Suppressor macrophage treated with lipopolysaccharide for 1 hour (primary cell): ENCODE measurements around the gene BTBD18.

ENCODE experiments used
- DNase-seq, 3 donors: peaks; one replicate each; pipeline ENCODE4 v3.0.0-alpha.2; 2020 to 2022

BTBD18 gene

GRCh38 chr11:57776031-57776521 is 24.5 kb upstream of the BTBD18 start:
- DNase-seq, result no peak

- DNase-seq, result peak in 1 of 3 donors; percentile 31
Observed at GRCh38 chr11:57775491-57775890, 23.9 kb upstream of the BTBD18 start.

DNA sequence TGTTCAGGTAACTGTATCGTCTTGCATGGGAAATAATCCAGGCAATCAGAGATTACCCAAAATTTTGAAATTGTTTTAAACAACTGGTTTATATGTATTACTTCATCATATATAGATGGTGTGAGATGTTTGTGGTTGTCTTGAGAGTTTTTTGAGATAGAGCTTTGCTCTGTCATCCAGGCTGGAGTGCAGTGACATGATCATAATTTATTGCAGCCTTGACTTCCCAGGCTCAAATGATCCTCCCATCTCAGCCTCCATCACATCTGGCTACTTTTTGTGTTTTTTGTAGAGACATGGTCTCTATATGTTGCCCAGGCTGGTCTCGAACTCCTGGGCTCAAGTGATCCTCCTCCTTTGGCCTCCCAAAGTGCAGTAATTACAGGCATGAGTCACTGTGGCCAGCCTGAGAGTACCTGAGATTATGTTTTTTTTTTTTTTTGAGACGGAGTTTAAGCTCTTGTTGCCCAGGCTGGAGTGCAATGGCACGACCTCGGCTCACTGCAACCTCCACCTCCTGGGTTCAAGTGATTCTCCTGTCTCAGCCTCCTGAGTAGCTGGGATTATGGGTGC is 21.5 kb upstream of the BTBD18 start:
- no peak for DNase-seq

DNA sequence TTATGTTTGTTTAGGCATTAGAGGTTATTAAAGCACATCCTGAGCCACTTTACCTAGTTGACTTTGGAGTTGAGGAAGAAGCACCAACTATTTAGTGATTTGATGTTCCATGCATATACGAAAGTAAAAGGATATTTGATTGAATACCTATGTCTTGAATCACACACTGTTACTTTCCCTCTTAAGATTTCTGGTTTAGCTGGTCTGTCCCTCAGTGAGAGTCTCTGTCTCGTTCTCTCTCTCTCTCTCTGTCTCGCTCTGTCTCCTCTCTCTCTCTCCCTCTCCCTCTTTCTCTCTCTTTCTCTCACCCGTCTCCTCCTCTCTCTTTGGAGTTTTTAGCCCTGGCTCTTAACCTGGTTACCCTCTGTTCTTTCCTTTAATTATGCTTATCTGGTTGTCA is 20.9 kb upstream of the BTBD18 start:
- DNase-seq, result no peak

DNA sequence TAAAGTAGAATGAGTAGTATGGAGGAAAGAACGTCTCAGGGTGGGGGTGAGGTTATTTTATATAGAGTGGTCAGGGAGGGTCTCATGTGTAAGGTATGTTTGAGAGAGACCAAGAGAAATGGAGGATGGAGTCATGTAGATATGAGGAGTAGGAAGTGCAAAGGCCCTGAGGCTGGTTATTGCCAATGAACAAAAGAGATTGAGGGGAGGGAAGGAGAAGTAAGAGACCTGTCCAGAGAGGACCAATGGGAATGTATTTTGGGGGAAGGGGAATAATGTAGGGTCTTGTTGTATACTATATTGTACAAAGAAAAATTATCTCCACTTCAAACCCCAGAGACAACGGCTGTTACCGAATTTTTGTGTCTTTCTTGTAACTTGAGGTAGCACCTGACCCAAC is 19.7 kb upstream of the BTBD18 start:
- no peak for DNase-seq

- peak in 1 of 3 donors; percentile 12 for DNase-seq
Observed at GRCh38 chr11:57770793-57771192, 19.2 kb upstream of the BTBD18 start.

- DNase-seq, result no peak
Observed at GRCh38 chr11:57764972-57765371, 13.4 kb upstream of the BTBD18 start.

GRCh38 chr11:57764566-57764965 is 12.9 kb upstream of the BTBD18 start:
- DNase-seq, result no peak

- DNase-seq, result no peak
Observed at GRCh38 chr11:57764021-57764420, 12.4 kb upstream of the BTBD18 start.

- peak; percentile 17 to 37 (median 23) for DNase-seq
Observed at GRCh38 chr11:57763568-57763967, 11.9 kb upstream of the BTBD18 start.

GRCh38 chr11:57762235-57762861 is 10.7 kb upstream of the BTBD18 start:
- peak in 1 of 3 donors; percentile 17 for DNase-seq

DNA sequence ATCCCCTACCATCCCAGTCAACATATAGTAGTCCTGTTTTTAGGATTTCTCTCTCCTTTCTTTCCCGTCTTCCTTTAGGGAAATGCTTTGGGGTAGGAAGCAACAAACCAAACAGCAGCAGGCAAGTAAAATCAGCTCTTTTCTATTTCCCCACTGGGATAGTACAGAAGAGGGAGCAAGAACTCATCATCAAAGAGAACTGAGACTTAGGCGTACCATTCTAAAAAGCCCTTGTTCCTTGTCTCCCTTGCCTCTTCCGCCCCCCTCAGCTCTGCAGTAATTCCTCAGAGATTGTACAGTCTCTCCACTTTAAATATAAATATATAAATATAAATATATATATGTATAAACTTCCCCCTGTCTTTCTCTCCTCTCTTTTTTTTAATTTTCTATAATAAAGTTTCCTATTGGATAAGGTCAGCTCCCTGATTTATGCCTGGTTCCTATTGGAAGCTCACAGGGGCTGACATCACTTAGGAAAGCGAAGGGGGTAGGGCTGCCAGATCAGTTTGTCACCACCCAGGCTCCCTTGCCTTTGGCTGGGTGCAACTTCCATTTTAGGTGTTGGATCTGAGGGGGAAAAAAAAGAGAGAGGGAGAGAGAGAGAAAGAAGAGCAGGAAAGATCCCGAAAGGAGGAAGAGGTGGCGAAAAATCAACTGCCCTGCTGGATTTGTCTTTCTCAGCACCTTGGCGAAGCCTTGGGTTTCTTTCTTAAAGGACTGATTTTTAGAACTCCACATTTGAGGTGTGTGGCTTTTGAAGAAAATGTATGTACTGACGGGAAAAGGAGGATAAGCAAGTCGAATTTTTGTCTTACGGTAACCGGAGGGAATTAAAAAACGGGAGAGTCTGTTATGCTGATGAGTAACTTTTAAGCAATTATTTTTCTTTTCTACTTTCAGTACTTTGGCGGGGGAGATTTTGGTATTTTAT is 9.9 kb upstream of the BTBD18 start, which contains the start of gene CTNND1:
CTNND1 (plus strand) TSS at position 502 of the 934 bp plus-strand sequence. CDS start 29,677 bp downstream, outside the sequence.
- DNase-seq, result peak; percentile 93 to 95 (median 95)

- DNase-seq, result no peak
Observed at GRCh38 chr11:57758174-57758573, 6.6 kb upstream of the BTBD18 start.

GRCh38 chr11:57752954-57753353 is 1.3 kb upstream of the BTBD18 start:
- no peak for DNase-seq

DNA sequence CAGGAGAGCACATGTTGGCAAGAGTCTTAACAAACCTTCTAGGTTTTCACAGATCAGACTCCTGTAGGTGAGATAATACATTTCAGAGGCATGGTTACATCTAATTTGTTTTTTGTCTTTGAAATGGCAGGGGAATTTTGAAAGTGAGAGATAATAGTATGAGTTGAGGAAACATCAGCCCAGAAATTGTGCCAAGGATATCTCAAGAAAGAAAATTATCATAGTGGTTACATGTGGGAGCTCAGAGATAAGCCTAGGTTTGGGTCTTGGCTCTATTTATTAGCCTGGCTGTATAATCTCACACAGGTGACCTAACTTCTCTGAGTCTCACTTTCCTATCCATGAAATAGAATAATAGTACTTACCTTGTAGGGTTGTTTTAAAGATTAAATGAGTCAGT is 443 bp downstream of the BTBD18 start:
- no peak for DNase-seq

DNA sequence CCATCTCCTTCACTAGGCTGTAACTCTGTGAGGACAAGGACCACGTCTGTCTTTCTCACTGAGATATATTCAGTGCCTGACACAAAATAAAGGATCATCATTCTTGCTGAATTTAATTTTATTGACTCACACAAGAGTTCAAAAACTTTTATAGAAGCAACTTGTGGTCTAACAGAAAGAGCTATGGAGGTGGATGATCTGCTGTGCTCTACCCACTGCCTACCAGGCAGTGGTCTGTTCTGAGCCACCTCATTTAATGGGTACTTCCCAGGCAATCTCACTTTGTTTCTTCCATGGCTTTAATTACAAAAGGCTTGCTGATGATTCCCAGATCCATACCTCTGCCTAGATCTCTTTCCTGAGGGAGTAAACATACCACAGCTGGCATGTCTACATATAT is 4.7 kb downstream of the BTBD18 start:
- no peak for DNase-seq

DNA sequence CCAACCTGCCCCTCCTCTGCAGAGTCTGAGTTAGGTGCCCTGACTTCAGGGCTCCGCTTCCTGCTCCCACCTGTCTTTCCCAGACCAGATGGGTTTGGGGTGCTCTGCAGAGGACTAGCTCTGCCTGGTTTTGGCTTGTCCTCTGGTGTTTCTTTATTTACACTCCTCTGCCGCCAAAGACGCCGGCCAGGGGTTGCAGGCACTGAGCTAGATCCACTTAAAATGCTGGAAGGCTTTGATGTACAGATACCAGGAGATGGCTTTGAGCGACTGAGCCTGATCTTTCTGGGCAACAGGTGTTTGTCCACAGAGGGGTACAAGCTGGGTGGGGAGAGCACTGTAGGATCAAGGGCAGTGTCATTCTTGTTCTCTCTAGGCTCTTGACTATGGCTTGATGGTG is 6.4 kb downstream of the BTBD18 start:
- DNase-seq, result no peak

DNA sequence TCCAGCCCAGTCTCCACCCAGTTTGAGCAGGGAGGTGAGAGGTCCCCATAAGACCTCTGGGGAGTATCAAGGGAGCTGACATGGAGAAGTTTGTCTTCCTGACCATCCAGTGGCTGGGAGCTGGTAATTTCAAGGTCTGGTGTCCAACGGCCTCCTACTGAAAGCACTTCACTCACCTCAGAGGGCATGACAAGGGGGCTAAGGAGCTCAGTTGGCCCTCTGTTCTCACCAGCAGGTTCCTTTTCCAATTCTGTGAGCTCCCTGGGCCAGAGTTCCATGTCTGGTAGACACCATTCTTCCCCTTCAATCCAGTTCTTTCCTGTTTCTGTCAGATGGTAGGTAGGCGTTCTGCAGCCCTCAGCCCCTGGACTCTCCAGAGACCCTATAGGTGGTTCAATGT is 7.3 kb downstream of the BTBD18 start:
- DNase-seq, result no peak

DNA sequence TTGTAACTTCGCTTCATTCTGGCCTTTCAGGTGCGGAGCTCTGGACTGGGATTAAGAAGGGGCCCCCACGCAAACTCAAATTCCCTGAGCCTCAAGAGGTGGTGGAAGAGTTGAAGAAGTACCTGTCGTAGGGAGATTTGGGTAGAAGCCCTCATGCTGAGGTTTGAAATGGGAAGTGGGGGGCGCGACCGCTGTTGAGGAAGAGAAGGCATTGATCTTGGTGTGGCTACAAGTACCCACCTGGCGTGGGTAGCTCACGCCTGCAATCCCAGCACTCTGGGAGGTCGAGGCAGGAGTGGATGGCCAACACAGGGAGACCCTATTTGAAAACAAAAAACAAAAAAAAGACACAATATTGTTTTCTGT is 9.5 kb downstream of the BTBD18 start:
- DNase-seq, result peak in 1 of 3 donors; percentile 24

GRCh38 chr11:57741132-57742086 is 10.2 kb downstream of the BTBD18 start, which contains the start of gene SELENOH:
SELENOH (plus strand) TSS chr11:57741491; CDS start chr11:57741596, 105 bp downstream.
- peak; percentile 95 to 96 (median 96) for DNase-seq

DNA sequence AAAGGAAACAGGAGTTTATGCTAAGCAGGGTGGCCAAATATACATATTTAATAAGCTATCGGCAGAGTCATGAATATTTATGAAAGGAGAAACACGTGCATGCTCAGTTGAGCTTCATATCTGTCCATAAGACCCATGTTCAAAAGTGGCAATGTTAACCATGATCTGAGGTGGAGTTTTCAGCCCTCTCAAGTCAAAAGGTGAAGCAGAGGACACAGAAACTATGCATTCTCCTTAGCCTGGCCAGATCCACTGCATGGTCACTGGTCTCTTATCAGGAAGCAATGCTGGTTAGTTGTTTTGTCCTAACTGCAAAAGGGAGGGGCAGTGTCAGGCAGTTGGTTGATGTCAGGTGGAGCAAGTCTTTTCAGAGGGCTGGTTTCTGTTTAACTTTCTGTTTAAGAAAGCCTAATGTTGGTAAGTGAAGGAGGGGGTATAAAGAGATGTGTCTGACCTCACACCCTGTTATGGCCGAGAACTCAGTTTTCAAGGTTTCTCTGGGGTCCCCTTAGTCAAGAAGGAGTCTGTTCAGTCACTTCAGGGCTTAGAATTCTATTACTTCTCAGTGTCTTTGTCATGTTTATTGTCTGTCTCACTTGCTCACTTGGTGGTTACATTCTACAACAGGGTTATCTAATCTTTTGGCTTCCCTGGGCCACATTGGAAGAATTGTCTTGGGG is 15.9 kb downstream of the BTBD18 start:
- no peak for DNase-seq

DNA sequence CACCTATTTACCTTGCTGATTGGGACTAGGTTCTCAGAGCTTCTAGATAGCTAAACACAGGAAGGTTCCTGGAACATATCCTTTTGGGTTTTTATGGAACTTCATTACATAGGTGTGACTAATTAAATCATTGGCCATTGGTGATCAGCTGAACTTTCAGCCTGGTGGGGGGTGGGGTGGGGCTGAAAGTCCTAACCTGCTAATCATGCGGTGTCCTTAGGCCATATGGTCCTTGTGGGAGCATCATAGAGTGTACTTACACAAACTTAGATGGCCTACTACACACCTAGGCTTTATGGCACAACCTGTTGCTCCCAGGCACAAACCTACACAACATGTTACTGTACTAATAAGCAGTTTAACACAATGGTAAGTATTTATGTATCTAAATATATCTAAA is 19.0 kb downstream of the BTBD18 start:
- no peak for DNase-seq
